ENCODE results near the gene MACROD1.
A peak's percentile ranks its signal among the peaks of the same experiment; 100 is the strongest.

The MACROD1 gene

GRCh38 chr11:64094463-64095260 is 71.3 kb downstream of the MACROD1 start:
- no peaks in the 10 kb centered on the region for H3K27me3 ChIP-seq (ENCODE audit: insufficient read depth, poor library complexity, severe bottlenecking)
- no peak overlapping the region for H3K4me3 ChIP-seq (ENCODE audit: severe bottlenecking)
- H3K36me3 ChIP-seq (ENCODE audit: low read depth) = no peaks in the 10 kb centered on the region
- peak; percentile 90 for DNase-seq (ENCODE audit: low spot score)
- no peaks in the 10 kb centered on the region for H3K9me3 ChIP-seq (ENCODE audit: severe bottlenecking)
- TF ChIP-seq CTCF (IDR thresholded peaks at IDR 0.05; ENCODE audit: poor library complexity, severe bottlenecking) = peak; percentile 15
- peak; percentile 98 for ATAC-seq (ENCODE audit: low read depth)
- peaks cover 21% of the 10 kb centered on the region for H3K4me1 ChIP-seq (ENCODE audit: insufficient read depth, poor library complexity, severe bottlenecking)
- peak overlapping the region; percentile 24 for H3K27ac ChIP-seq (ENCODE audit: poor library complexity, severe bottlenecking)

GRCh38 chr11:64093233-64094039 is 72.5 kb downstream of the MACROD1 start:
- no peak for TF ChIP-seq CTCF (IDR thresholded peaks at IDR 0.05; ENCODE audit: poor library complexity, severe bottlenecking)
- no peak overlapping the region for H3K4me3 ChIP-seq (ENCODE audit: severe bottlenecking)
- ATAC-seq (ENCODE audit: low read depth) (no peak), DNase-seq (ENCODE audit: low spot score) (no peak)
- no peaks in the 10 kb centered on the region for H3K36me3 ChIP-seq (ENCODE audit: low read depth)
- no peaks in the 10 kb centered on the region for H3K9me3 ChIP-seq (ENCODE audit: severe bottlenecking)
- H3K4me1 ChIP-seq (ENCODE audit: insufficient read depth, poor library complexity, severe bottlenecking) = peaks cover 21% of the 10 kb centered on the region
- no peaks in the 10 kb centered on the region for H3K27me3 ChIP-seq (ENCODE audit: insufficient read depth, poor library complexity, severe bottlenecking)
- H3K27ac ChIP-seq (ENCODE audit: poor library complexity, severe bottlenecking) = peak overlapping the region; percentile 24

GRCh38 chr11:64092761-64093136 is 73.2 kb downstream of the MACROD1 start:
- Histone ChIP-seq H3K9me3 (ENCODE audit: severe bottlenecking) (no peaks in the 10 kb centered on the region), H3K4me3 (ENCODE audit: severe bottlenecking) (no peak overlapping the region), H3K4me1 (ENCODE audit: insufficient read depth, poor library complexity, severe bottlenecking) (peaks cover 21% of the 10 kb centered on the region), H3K36me3 (ENCODE audit: low read depth) (no peaks in the 10 kb centered on the region), H3K27me3 (ENCODE audit: insufficient read depth, poor library complexity, severe bottlenecking) (no peaks in the 10 kb centered on the region), H3K27ac (ENCODE audit: poor library complexity, severe bottlenecking) (no peak overlapping the region)
- DNase-seq (ENCODE audit: low spot score) (no peak), ATAC-seq (ENCODE audit: low read depth) (no peak)
- TF ChIP-seq CTCF (IDR thresholded peaks at IDR 0.05; ENCODE audit: poor library complexity, severe bottlenecking) = no peak

GRCh38 chr11:64092111-64092760 is 73.7 kb downstream of the MACROD1 start:
- ATAC-seq (ENCODE audit: low read depth) (no peak), DNase-seq (ENCODE audit: low spot score) (no peak)
- Histone ChIP-seq H3K27me3 (ENCODE audit: insufficient read depth, poor library complexity, severe bottlenecking) (no peaks in the 10 kb centered on the region), H3K27ac (ENCODE audit: poor library complexity, severe bottlenecking) (no peak overlapping the region), H3K36me3 (ENCODE audit: low read depth) (no peaks in the 10 kb centered on the region), H3K4me3 (ENCODE audit: severe bottlenecking) (no peak overlapping the region), H3K9me3 (ENCODE audit: severe bottlenecking) (no peaks in the 10 kb centered on the region), H3K4me1 (ENCODE audit: insufficient read depth, poor library complexity, severe bottlenecking) (peaks cover 21% of the 10 kb centered on the region)
- TF ChIP-seq CTCF (IDR thresholded peaks at IDR 0.05; ENCODE audit: poor library complexity, severe bottlenecking) = no peak
